ENCODE results near the gene LRRC32. TPM values are rescaled to one million over a fixed set of nuclear protein-coding genes. Genes with fewer than 3 reads are reported as not detected.

Gene LRRC32
- total RNA-seq, 2 experiments from 2014 or later: 5.5 to 25.3 TPM

- TF ChIP-seq EZH2phosphoT487 (IDR thresholded peaks at IDR 0.05; ENCODE audit: borderline replicate concordance, low read depth, low read length) (no peak), CTCF (conservative IDR thresholded peaks at IDR 0.05; ENCODE audit: low read length) (no peak)
- Histone ChIP-seq H3K9me3 (ENCODE audit: low read length) (no peaks in the 10 kb centered on the region; the same call in 1 of the 2 replicates), H3K36me3 (ENCODE audit: insufficient read depth, low read length) (peaks cover 16% of the 10 kb centered on the region), H3K79me2 (ENCODE audit: insufficient read depth, low read depth, low read length) (no peaks in the 10 kb centered on the region), H3K27ac (ENCODE audit: low read depth, low read length, poor library complexity, severe bottlenecking) (no peak overlapping the region), H2AFZ (ENCODE audit: low read length) (no peak overlapping the region), H3K4me1 (ENCODE audit: insufficient read depth, low read length, poor library complexity, severe bottlenecking) (peaks cover 3% of the 10 kb centered on the region), H3K4me2 (ENCODE audit: low read length) (no peak overlapping the region), H3K4me3 (ENCODE audit: low read depth, low read length, poor library complexity, severe bottlenecking) (no peak overlapping the region), H3K9me2 (ENCODE audit: insufficient read depth, low read length) (no peaks in the 10 kb centered on the region), H4K20me1 (ENCODE audit: insufficient read depth, low read length) (no peaks in the 10 kb centered on the region)
- BruUV-seq (replicated peaks): no TSS peak
- intact Hi-C loops (cut with micrococcal nuclease; ENCODE audit: unreplicated experiment): no loop called here
- DNase-seq (ENCODE audit: low spot score): no peak
- CTCF ChIA-PET (ENCODE audit: unreplicated experiment): no interaction called here
- POLR2A ChIA-PET: no interaction called here
These were observed 17.4 kb downstream of the LRRC32 start for GRCh38 chr11:76653012-76653673.

- Histone ChIP-seq H3K36me3 (ENCODE audit: insufficient read depth, low read length) (no peaks in the 10 kb centered on the region), H3K9me2 (ENCODE audit: insufficient read depth, low read length) (no peaks in the 10 kb centered on the region), H3K4me2 (ENCODE audit: low read length) (no peak overlapping the region), H3K27ac (ENCODE audit: low read depth, low read length, poor library complexity, severe bottlenecking) (no peak overlapping the region), H2AFZ (ENCODE audit: low read length) (no peak overlapping the region), H3K79me2 (ENCODE audit: insufficient read depth, low read depth, low read length) (no peaks in the 10 kb centered on the region), H4K20me1 (ENCODE audit: insufficient read depth, low read length) (no peaks in the 10 kb centered on the region), H3K9me3 (ENCODE audit: low read length) (peaks cover 11% of the 10 kb centered on the region), H3K4me1 (ENCODE audit: insufficient read depth, low read length, poor library complexity, severe bottlenecking) (no peaks in the 10 kb centered on the region), H3K4me3 (ENCODE audit: low read depth, low read length, poor library complexity, severe bottlenecking) (no peak overlapping the region)
- POLR2A ChIA-PET: interaction anchor here (2.5 kb wide), 1 partner anchor 12 kb away, joined by 7 read pairs; no protein-coding TSS in a partner anchor
- DNase-seq (ENCODE audit: low spot score): no peak
- no TSS peak for BruUV-seq (replicated peaks)
- TF ChIP-seq CTCF (conservative IDR thresholded peaks at IDR 0.05; ENCODE audit: low read length) (no peak), EZH2phosphoT487 (IDR thresholded peaks at IDR 0.05; ENCODE audit: borderline replicate concordance, low read depth, low read length) (no peak)
- CTCF ChIA-PET (ENCODE audit: unreplicated experiment): no interaction called here
- intact Hi-C loops (cut with micrococcal nuclease; ENCODE audit: unreplicated experiment): no loop called here
These were observed 20.6 kb downstream of the LRRC32 start for GRCh38 chr11:76649851-76650372.

GRCh38 chr11:76649011-76649410 is 21.5 kb downstream of the LRRC32 start:
- H3K4me1 ChIP-seq (ENCODE audit: insufficient read depth, low read length, poor library complexity, severe bottlenecking): peaks cover 4% of the 10 kb centered on the region
- H3K79me2 ChIP-seq (ENCODE audit: insufficient read depth, low read depth, low read length): no peaks in the 10 kb centered on the region
- DNase-seq (ENCODE audit: low spot score): no peak
- no peaks in the 10 kb centered on the region for H3K36me3 ChIP-seq (ENCODE audit: insufficient read depth, low read length)
- TF ChIP-seq CTCF (conservative IDR thresholded peaks at IDR 0.05; ENCODE audit: low read length) (no peak), EZH2phosphoT487 (IDR thresholded peaks at IDR 0.05; ENCODE audit: borderline replicate concordance, low read depth, low read length) (no peak)
- no peak overlapping the region for H3K4me2 ChIP-seq (ENCODE audit: low read length)
- H3K9me3 ChIP-seq (ENCODE audit: low read length): peaks cover 11% of the 10 kb centered on the region
- no peaks in the 10 kb centered on the region for H3K9me2 ChIP-seq (ENCODE audit: insufficient read depth, low read length)
- no peak overlapping the region for H3K27ac ChIP-seq (ENCODE audit: low read depth, low read length, poor library complexity, severe bottlenecking)
- no peak overlapping the region for H3K4me3 ChIP-seq (ENCODE audit: low read depth, low read length, poor library complexity, severe bottlenecking)
- H2AFZ ChIP-seq (ENCODE audit: low read length): no peak overlapping the region
- H4K20me1 ChIP-seq (ENCODE audit: insufficient read depth, low read length): no peaks in the 10 kb centered on the region
- BruUV-seq (replicated peaks): no TSS peak
- ChIA-PET CTCF (ENCODE audit: unreplicated experiment) (no interaction called here), POLR2A (interaction anchor here (2.5 kb wide), 1 partner anchor 11 kb away, joined by 7 read pairs; no protein-coding TSS in a partner anchor)
- intact Hi-C loops (cut with micrococcal nuclease; ENCODE audit: unreplicated experiment): no loop called here

Data from OCI-LY7 (cell line).